ENCODE measurements around the gene FN1.

FN1 gene

GRCh38 chr2:215435280-215435869 lies 493 bp downstream of the FN1 start:
- TF ChIP-seq GATA2 (IDR thresholded peaks at IDR 0.05; ENCODE audit: low read depth, low read length): no peak
- no peak for TF ChIP-seq GATA3 (IDR thresholded peaks at IDR 0.05; ENCODE audit: low read depth, low read length)

- TF ChIP-seq GATA3 (IDR thresholded peaks at IDR 0.05; ENCODE audit: low read depth, low read length): no peak
- no peak for TF ChIP-seq GATA2 (IDR thresholded peaks at IDR 0.05; ENCODE audit: low read depth, low read length)
These were observed 1.2 kb downstream of the FN1 start for GRCh38 chr2:215434447-215435279.

- TF ChIP-seq GATA2 (IDR thresholded peaks at IDR 0.05; ENCODE audit: low read depth, low read length): no peak
- no peak for TF ChIP-seq GATA3 (IDR thresholded peaks at IDR 0.05; ENCODE audit: low read depth, low read length)
These were observed 2.9 kb downstream of the FN1 start for GRCh38 chr2:215432759-215433594.

GRCh38 chr2:215431778-215432758 lies 3.8 kb downstream of the FN1 start:
- TF ChIP-seq GATA2 (IDR thresholded peaks at IDR 0.05; ENCODE audit: low read depth, low read length): no peak
- no peak for TF ChIP-seq GATA3 (IDR thresholded peaks at IDR 0.05; ENCODE audit: low read depth, low read length)

GRCh38 chr2:215431290-215431689 lies 4.6 kb downstream of the FN1 start:
- TF ChIP-seq GATA2 (IDR thresholded peaks at IDR 0.05; ENCODE audit: low read depth, low read length) (no peak), GATA3 (IDR thresholded peaks at IDR 0.05; ENCODE audit: low read depth, low read length) (no peak)

GRCh38 chr2:215430528-215431187 lies 5.2 kb downstream of the FN1 start:
- TF ChIP-seq GATA2 (IDR thresholded peaks at IDR 0.05; ENCODE audit: low read depth, low read length) (no peak), GATA3 (IDR thresholded peaks at IDR 0.05; ENCODE audit: low read depth, low read length) (no peak)

GRCh38 chr2:215429424-215429823 lies 6.4 kb downstream of the FN1 start:
- no peak for TF ChIP-seq GATA2 (IDR thresholded peaks at IDR 0.05; ENCODE audit: low read depth, low read length)
- no peak for TF ChIP-seq GATA3 (IDR thresholded peaks at IDR 0.05; ENCODE audit: low read depth, low read length)

GRCh38 chr2:215428060-215428910 lies 7.6 kb downstream of the FN1 start:
- TF ChIP-seq GATA2 (IDR thresholded peaks at IDR 0.05; ENCODE audit: low read depth, low read length) (no peak), GATA3 (IDR thresholded peaks at IDR 0.05; ENCODE audit: low read depth, low read length) (no peak)

- no peak for TF ChIP-seq GATA2 (IDR thresholded peaks at IDR 0.05; ENCODE audit: low read depth, low read length)
- no peak for TF ChIP-seq GATA3 (IDR thresholded peaks at IDR 0.05; ENCODE audit: low read depth, low read length)
These were observed 8.3 kb downstream of the FN1 start for GRCh38 chr2:215427585-215427984.

- TF ChIP-seq GATA3 (IDR thresholded peaks at IDR 0.05; ENCODE audit: low read depth, low read length) (no peak), GATA2 (IDR thresholded peaks at IDR 0.05; ENCODE audit: low read depth, low read length) (no peak)
These were observed 10.7 kb downstream of the FN1 start for GRCh38 chr2:215425021-215425782.

GRCh38 chr2:215423928-215424540 lies 11.8 kb downstream of the FN1 start:
- no peak for TF ChIP-seq GATA3 (IDR thresholded peaks at IDR 0.05; ENCODE audit: low read depth, low read length)
- TF ChIP-seq GATA2 (IDR thresholded peaks at IDR 0.05; ENCODE audit: low read depth, low read length): no peak

Data from SH-SY5Y (cell line).